Left lung (tissue), 10 donors: ENCODE results near the gene MAPK8IP1. TPM values are rescaled to one million over a fixed set of nuclear protein-coding genes. Genes with fewer than 3 reads are reported as not detected.

Experiments used
- ATAC-seq: fragments of 200-7000 bp; cut with Tn5 transposase; one replicate; pipeline ENCODE4 v1.9.1; 2020; ENCODE audit warnings: moderate library complexity
- DNase-seq, 4 donors: peaks; one replicate each; pipeline ENCODE4 v3.0.0-alpha.2; 2013 to 2020
- H3K27ac ChIP-seq, 2 donors: fragments of 200-600 bp; sonication (generic) in 1 of 2; one replicate each; pipeline versions ENCODE4 v1.5.0 to v1.8.0; 2020 to 2021
- H3K27me3 ChIP-seq, 2 donors: fragments of 200-600 bp; sonication (generic) in 1 of 2; one replicate each; pipeline versions ENCODE4 v1.5.0 to v1.8.0; 2020 to 2021
- H3K36me3 ChIP-seq, 2 donors: fragments of 200-600 bp; sonication (generic) in 1 of 2; one replicate each; pipeline versions ENCODE4 v1.5.0 to v1.8.0; 2020 to 2021
- H3K4me1 ChIP-seq, 2 donors: fragments of 200-600 bp; one replicate each; pipeline ENCODE4 v1.8.0; 2021
- H3K4me3 ChIP-seq, 2 donors: fragments of 200-600 bp; sonication (generic) in 1 of 2; one replicate each; pipeline versions ENCODE4 v1.5.0 to v1.8.0; 2020 to 2021; ENCODE audit warnings: mild to moderate bottlenecking in 1 of 2
- H3K9me3 ChIP-seq, 2 donors: fragments of 200-600 bp; sonication (generic) in 1 of 2; one replicate each; pipeline versions ENCODE4 v1.5.0 to v1.8.0; 2020 to 2021
- CTCF ChIP-seq, 2 donors: fragments of 200-600 bp; sonication (generic) in 1 of 2; IDR thresholded peaks; one replicate each; pipeline versions ENCODE4 v1.5.0 to v1.8.0; 2021; ENCODE audit warnings: antibody characterized with exemption in 2 of 2
- intact Hi-C, 2 donors: fragments of 100-400 bp; cut with DNase I; formaldehyde crosslinking; loops; one replicate each; pipeline versions ENCODE4 v1.11.2 to v1.14.2; 2022
- polyA plus RNA-seq, 6 donors: library from polyadenylated mRNA; unstranded; fragments of 120-200 nt; gene quantifications; one replicate each; pipeline ENCODE4 v1.2.1, GENCODE V29; 2013; ENCODE audit not compliant: insufficient read length in 6 of 6
- total RNA-seq, 2 donors: library from RNA; stranded (reverse); fragmentation: NEBNext Ultra II Directional; extraction: Animal tissue kit (Norgen Biotek cat#: 25700); gene quantifications; one replicate each; pipeline ENCODE4 v1.2.1, GENCODE V29; 2021
- donor health status: DM: no; HTN: yes; CAD: no.
- donor health status: DM: no; HTN: no; CAD: no.

Gene MAPK8IP1
- total and polyA plus RNA-seq, 8 donors = 4.3 to 10.4 (median 6.9) TPM

GRCh38 chr11:45945397-45945999, 60.0 kb downstream of the MAPK8IP1 start:
- intact Hi-C loops = no loop called here
- no peak for TF ChIP-seq CTCF (IDR thresholded peaks at IDR 0.05)
- H3K27ac ChIP-seq = no peak overlapping the region
- no peak overlapping the region for H3K4me3 ChIP-seq
- H3K27me3 ChIP-seq = no peaks in the 10 kb centered on the region
- DNase-seq (no peak), ATAC-seq (no peak)
- no peaks in the 10 kb centered on the region for H3K9me3 ChIP-seq
- no peaks in the 10 kb centered on the region for H3K4me1 ChIP-seq
- H3K36me3 ChIP-seq = peaks cover 0 to 97% of the 10 kb centered on the region in 2 donors

- Histone ChIP-seq H3K4me3 (no peak overlapping the region), H3K27me3 (no peaks in the 10 kb centered on the region), H3K36me3 (peaks cover 0 to 100% of the 10 kb centered on the region in 2 donors), H3K27ac (no peak overlapping the region), H3K4me1 (no peaks in the 10 kb centered on the region), H3K9me3 (no peaks in the 10 kb centered on the region)
- ATAC-seq (no peak), DNase-seq (no peak)
- no peak for TF ChIP-seq CTCF (IDR thresholded peaks at IDR 0.05)
- intact Hi-C loops = no loop called here
These were observed 62.4 kb downstream of the MAPK8IP1 start for GRCh38 chr11:45947885-45948284.

- H3K36me3 ChIP-seq = peaks cover 0 to 100% of the 10 kb centered on the region in 2 donors
- no peaks in the 10 kb centered on the region for H3K4me1 ChIP-seq
- DNase-seq = no peak
- no peak overlapping the region for H3K4me3 ChIP-seq
- H3K27me3 ChIP-seq = no peaks in the 10 kb centered on the region
- no peak for TF ChIP-seq CTCF (IDR thresholded peaks at IDR 0.05)
- intact Hi-C loops = no loop called here
- no peak overlapping the region for H3K27ac ChIP-seq
- no peaks in the 10 kb centered on the region for H3K9me3 ChIP-seq
- ATAC-seq = no peak
These were observed 62.9 kb downstream of the MAPK8IP1 start for GRCh38 chr11:45948356-45948755.

- H3K27ac ChIP-seq = no peak overlapping the region
- no peak for ATAC-seq
These were observed 64.5 kb downstream of the MAPK8IP1 start for GRCh38 chr11:45949992-45950407.

More at GRCh38 chr11:45949992-45950407, 64.5 kb downstream of the MAPK8IP1 start:
- intact Hi-C loops = no loop called here
- Histone ChIP-seq H3K36me3 (peaks cover 0 to 90% of the 10 kb centered on the region in 2 donors), H3K4me3 (no peak overlapping the region), H3K9me3 (no peaks in the 10 kb centered on the region), H3K4me1 (no peaks in the 10 kb centered on the region), H3K27me3 (no peaks in the 10 kb centered on the region)
- TF ChIP-seq CTCF (IDR thresholded peaks at IDR 0.05) = no peak
- DNase-seq = no peak

Other genes with a start within 250 kb of the MAPK8IP1 start
- 1 to 10 TPM; 3.1 to 5.5 TPM for gene CHST1, start 220.0 kb upstream of the MAPK8IP1 start, total RNA-seq
- gene CHST1, start 220.0 kb upstream of the MAPK8IP1 start, polyA plus RNA-seq = 10 to 100 TPM in 1 of 6 donors, 1 to 10 TPM in 5; 5.2 to 10.2 (median 6.0) TPM
- gene SLC35C1, start 80.5 kb upstream of the MAPK8IP1 start, total RNA-seq = 10 to 100 TPM; 25.5 to 30.7 TPM
- gene SLC35C1, start 80.5 kb upstream of the MAPK8IP1 start, polyA plus RNA-seq = 1 to 10 TPM; 6.6 to 8.4 (median 7.4) TPM
- gene CRY2, start 38.2 kb upstream of the MAPK8IP1 start, total RNA-seq = 10 to 100 TPM; 32.7 to 42.3 TPM
- 10 to 100 TPM; 26.6 to 32.7 (median 30.4) TPM for gene CRY2, start 38.2 kb upstream of the MAPK8IP1 start, polyA plus RNA-seq
- gene FREY1, start 21.6 kb downstream of the MAPK8IP1 start, total RNA-seq = under 1 TPM; 0.35 to 0.89 TPM
- under 1 TPM in 4 of 6 donors, not detected in 2; 0.21 to 0.52 (median 0.38) TPM for gene FREY1, start 21.6 kb downstream of the MAPK8IP1 start, polyA plus RNA-seq
- 10 to 100 TPM; 19.6 to 23.4 TPM for gene PEX16, start 32.2 kb downstream of the MAPK8IP1 start, total RNA-seq
- gene PEX16, start 32.2 kb downstream of the MAPK8IP1 start, polyA plus RNA-seq = 10 to 100 TPM in 5 of 6 donors, 1 to 10 TPM in 1; 10.0 to 17.4 (median 13.0) TPM
- gene LARGE2, start 37.0 kb downstream of the MAPK8IP1 start, total RNA-seq = 10 to 100 TPM in 1 of 2 donors, 1 to 10 TPM in 1; 7.5 to 12.7 TPM
- gene LARGE2, start 37.0 kb downstream of the MAPK8IP1 start, polyA plus RNA-seq = 10 to 100 TPM; 11.4 to 17.2 (median 15.6) TPM
- 10 to 100 TPM; 36.2 to 51.4 TPM for gene PHF21A, start 235.8 kb downstream of the MAPK8IP1 start, total RNA-seq
- gene PHF21A, start 235.8 kb downstream of the MAPK8IP1 start, polyA plus RNA-seq = 10 to 100 TPM; 66.2 to 77.3 (median 71.0) TPM